Breast epithelium (tissue), 4 donors: ENCODE measurements around the gene AKAP10. TPM values are rescaled to one million over a fixed set of nuclear protein-coding genes. Genes with fewer than 3 reads are reported as not detected.
"Not testable (repeated sequence)": the region's sequence is repeated elsewhere in the genome, so short reads cannot be mapped to it uniquely, and the experiment has no call there.

ENCODE experiments used
- DNase-seq, 2 donors: peaks; one replicate each; pipeline ENCODE4 v3.0.0-alpha.2; 2019; ENCODE audit warnings: low spot score in 2 of 2
- H3K27ac ChIP-seq, 2 donors: fragments of 200-600 bp; sonication (generic) in 1 of 2; one replicate each; pipeline ENCODE4 v1.5.1; 2016 to 2019; ENCODE audit warnings: mild to moderate bottlenecking in 1 of 2
- H3K27me3 ChIP-seq, 2 donors: fragments of 200-600 bp; sonication (generic) in 1 of 2; one replicate each; pipeline versions ENCODE4 v1.5.1 to v1.6.0; 2017 to 2019; ENCODE audit warnings: control low read depth in 1 of 2, mild to moderate bottlenecking in 1 of 2
- H3K36me3 ChIP-seq: fragments of 200-600 bp; one replicate; pipeline ENCODE4 v1.5.1; 2019
- H3K4me1 ChIP-seq, 2 donors: fragments of 200-600 bp; sonication (generic); one replicate each; pipeline ENCODE4 v1.5.1; 2016 to 2019; ENCODE audit warnings: control low read depth in 1 of 2
- H3K4me3 ChIP-seq, 3 donors: fragments of 200-600 bp; sonication (generic); 1 replicate in 2 of 3; 2 replicates in 1 of 3; pipeline ENCODE4 v1.5.1; 2016 to 2019; ENCODE audit warnings: mild to moderate bottlenecking in 3 of 3, moderate library complexity in 2 of 3
- H3K9me3 ChIP-seq, 2 donors: fragments of 200-600 bp; sonication (generic) in 1 of 2; one replicate each; pipeline ENCODE4 v1.5.1; 2016 to 2019; ENCODE audit warnings: control low read depth in 1 of 2
- CTCF ChIP-seq, 3 donors: fragments of 450-650 bp; IDR thresholded peaks; one replicate each; pipeline ENCODE4 v1.5.1; 2016 to 2017; ENCODE audit warnings: antibody characterized with exemption in 3 of 3, mild to moderate bottlenecking in 3 of 3, moderate library complexity in 3 of 3
- POLR2A ChIP-seq: fragments of 450-650 bp; IDR thresholded peaks from one replicate; pipeline ENCODE4 v1.6.1; 2016; ENCODE audit warnings: antibody characterized with exemption, mild to moderate bottlenecking, moderate library complexity
- POLR2AphosphoS5 ChIP-seq, 3 donors: sonication (generic); formaldehyde crosslinking; IDR thresholded peaks; one replicate each; pipeline ENCODE4 v1.6.1; 2017; ENCODE audit warnings: antibody characterized with exemption in 3 of 3
- intact Hi-C: fragments of 100-400 bp; cut with DNase I; formaldehyde crosslinking; loops from one replicate; pipeline ENCODE4 v1.15.1; 2023; ENCODE audit warnings: low total_unique reads
- total RNA-seq, 3 donors: library from RNA; depleted of rRNA; stranded (reverse); fragments of >200 nt; gene quantifications; one replicate each; pipeline ENCODE4 v1.1.0, GENCODE V29; 2016

AKAP10 gene
- total RNA-seq, result 10 to 100 TPM; 27.7 to 49.5 (median 34.1) TPM

GRCh38 chr17:19977293-19978208 is at the start of gene AKAP10:
TSS of gene AKAP10 (minus strand) at chr17:19977828. CDS start at chr17:19977679, 149 bp downstream.
- no peaks in the 10 kb centered on the region for H3K36me3 ChIP-seq
- H3K4me1 ChIP-seq, result peaks cover 0 to 12% of the 10 kb centered on the region in 2 donors
- peak within 1 kb of the TSS; percentile 74 to 97 (median 89) for H3K4me3 ChIP-seq
- TF ChIP-seq POLR2AphosphoS5 (IDR thresholded peaks at IDR 0.05) (peak; percentile 37 to 83 (median 42)), CTCF (IDR thresholded peaks at IDR 0.05) (no peak), POLR2A (peak; percentile 77)
- peak; percentile 84 to 95 for DNase-seq
- H3K27me3 ChIP-seq, result no peaks in the 10 kb centered on the region
- intact Hi-C loops, result no loop called here
- H3K9me3 ChIP-seq, result no peaks in the 10 kb centered on the region
- H3K27ac ChIP-seq, result peak within 1 kb of the TSS; percentile 95

- Histone ChIP-seq H3K4me3 (no peak overlapping the region), H3K27me3 (no peaks in the 10 kb centered on the region), H3K36me3 (no peaks in the 10 kb centered on the region), H3K9me3 (no peaks in the 10 kb centered on the region), H3K4me1 (no peaks in the 10 kb centered on the region), H3K27ac (no peak overlapping the region)
- TF ChIP-seq POLR2AphosphoS5 (IDR thresholded peaks at IDR 0.05) (no peak), CTCF (IDR thresholded peaks at IDR 0.05) (no peak), POLR2A (no peak)
- intact Hi-C loops, result no loop called here
- no peak for DNase-seq
Measured at GRCh38 chr17:20026960-20027359, 49.3 kb upstream of the AKAP10 start.

- H3K36me3 ChIP-seq, result no peaks in the 10 kb centered on the region
- intact Hi-C loops, result no loop called here
- no peak for TF ChIP-seq POLR2AphosphoS5 (IDR thresholded peaks at IDR 0.05)
- no peak for TF ChIP-seq CTCF (IDR thresholded peaks at IDR 0.05)
- no peak for TF ChIP-seq POLR2A
- no peak overlapping the region for H3K4me3 ChIP-seq
- H3K9me3 ChIP-seq, result no peaks in the 10 kb centered on the region
- H3K27me3 ChIP-seq, result no peaks in the 10 kb centered on the region
- H3K27ac ChIP-seq, result no peak overlapping the region
- no peaks in the 10 kb centered on the region for H3K4me1 ChIP-seq
- DNase-seq, result no peak
Measured at GRCh38 chr17:20022701-20023100, 45.1 kb upstream of the AKAP10 start.

GRCh38 chr17:20016475-20016992 is 38.9 kb upstream of the AKAP10 start:
- not testable (repeated sequence) for H3K4me3 ChIP-seq, H3K4me1 ChIP-seq, H3K36me3 ChIP-seq, DNase-seq, H3K27ac ChIP-seq, H3K9me3 ChIP-seq, H3K27me3 ChIP-seq
- intact Hi-C loops, result loop anchor here (10.0 kb wide), 1 partner anchor 298 kb away; no protein-coding TSS in a partner anchor

- H3K4me3 ChIP-seq, result no peak overlapping the region
- H3K4me1 ChIP-seq, result no peaks in the 10 kb centered on the region
- H3K36me3 ChIP-seq, result no peaks in the 10 kb centered on the region
- H3K27ac ChIP-seq, result no peak overlapping the region
- intact Hi-C loops, result loop anchor here (10.0 kb wide), 1 partner anchor 303 kb away; no protein-coding TSS in a partner anchor
- no peaks in the 10 kb centered on the region for H3K27me3 ChIP-seq
- TF ChIP-seq POLR2AphosphoS5 (IDR thresholded peaks at IDR 0.05) (no peak), CTCF (IDR thresholded peaks at IDR 0.05) (no peak), POLR2A (no peak)
- no peak for DNase-seq
- H3K9me3 ChIP-seq, result no peaks in the 10 kb centered on the region
Measured at GRCh38 chr17:20012017-20012536, 34.4 kb upstream of the AKAP10 start.
